HT1080 (cell line): Measurements from ENCODE around the gene IRAK1. TPM values are rescaled to one million over a fixed set of nuclear protein-coding genes. Genes with fewer than 3 reads are reported as not detected.
A peak's percentile ranks its signal among the peaks of the same experiment; 100 is the strongest.

Experiments used
- DNase-seq: peaks from one replicate; pipeline ENCODE4 v3.0.0-alpha.2; 2015; ENCODE audit warnings: low read depth
- polyA plus RNA-seq, 2 experiments: library from polyadenylated mRNA; depleted of rRNA; stranded (reverse); fragments of >200 nt; gene quantifications; 2 replicates each; pipeline ENCODE4 v1.2.3, GENCODE V29; 2015
- total RNA-seq: library from RNA; depleted of rRNA; stranded (reverse); fragments of >200 nt; shearing (Covaris generic); gene quantifications from 2 replicates; pipeline ENCODE4 v1.2.3, GENCODE V29; 2014; rRNA removed

Gene IRAK1
- 200 and 232 TPM in 2 replicates for total RNA-seq
- polyA plus RNA-seq (2015; cell fraction: cytosol; rRNA removed), result 146 and 149 TPM in 2 replicates
- 105 and 129 TPM in 2 replicates for polyA plus RNA-seq (2015; cell fraction: nucleus; rRNA removed)

- DNase-seq, result peak; percentile 27
Observed at GRCh38 chrX:154019633-154020528, at the start of gene IRAK1. IRAK1 (minus strand) TSS chrX:154019902; CDS start chrX:154019812, 90 bp downstream.

GRCh38 chrX:154068560-154068959, 48.9 kb upstream of the IRAK1 start:
- no peak for DNase-seq

- DNase-seq, result no peak
Observed at GRCh38 chrX:154064637-154065435, 45.1 kb upstream of the IRAK1 start.

- no peak for DNase-seq
Observed at GRCh38 chrX:154063234-154063633, 43.5 kb upstream of the IRAK1 start.

- DNase-seq, result no peak
Observed at GRCh38 chrX:154061801-154062200, 42.1 kb upstream of the IRAK1 start.

GRCh38 chrX:154059729-154060245, 40.1 kb upstream of the IRAK1 start:
- no peak for DNase-seq

GRCh38 chrX:154059231-154059630, 39.5 kb upstream of the IRAK1 start:
- no peak for DNase-seq

GRCh38 chrX:154058214-154058997, 38.7 kb upstream of the IRAK1 start:
- no peak for DNase-seq

GRCh38 chrX:154057791-154058190, 38.1 kb upstream of the IRAK1 start:
- DNase-seq, result no peak

GRCh38 chrX:154056770-154057241, 37.1 kb upstream of the IRAK1 start:
- DNase-seq, result no peak

GRCh38 chrX:154051201-154051810, 31.6 kb upstream of the IRAK1 start:
- DNase-seq, result peak; percentile 29

GRCh38 chrX:154050113-154050495, 30.4 kb upstream of the IRAK1 start:
- DNase-seq, result no peak

GRCh38 chrX:154049209-154050112, 29.8 kb upstream of the IRAK1 start:
- no peak for DNase-seq

- DNase-seq, result no peak
Observed at GRCh38 chrX:154048398-154048797, 28.7 kb upstream of the IRAK1 start.

GRCh38 chrX:154046940-154047610, 27.4 kb upstream of the IRAK1 start:
- DNase-seq, result no peak

GRCh38 chrX:154046031-154046781, 26.5 kb upstream of the IRAK1 start:
- no peak for DNase-seq

GRCh38 chrX:154044091-154044490, 24.4 kb upstream of the IRAK1 start:
- DNase-seq, result no peak
